GM21423 (cell line): Measurements from ENCODE around the gene NCKIPSD.
A peak's percentile ranks its signal among the peaks of the same experiment; 100 is the strongest.

ENCODE experiments used
- ATAC-seq: cut with Tn5 transposase; IDR thresholded peaks from one replicate; pipeline ENCODE4 v1.9.1; 2021; ENCODE audit warnings: mild to moderate bottlenecking, moderate library complexity; ENCODE audit not compliant: unreplicated experiment

Gene NCKIPSD

GRCh38 chr3:48651771-48652170, 33.9 kb downstream of the NCKIPSD start:
- no peak for ATAC-seq

- ATAC-seq, result no peak
Observed at GRCh38 chr3:48650723-48651122, 35.0 kb downstream of the NCKIPSD start.

GRCh38 chr3:48648188-48648850, 37.4 kb downstream of the NCKIPSD start:
- no peak for ATAC-seq

GRCh38 chr3:48647714-48648113, 38.0 kb downstream of the NCKIPSD start:
- no peak for ATAC-seq

- ATAC-seq, result no peak
Observed at GRCh38 chr3:48644898-48645760, 40.6 kb downstream of the NCKIPSD start.

GRCh38 chr3:48642605-48643004, 43.1 kb downstream of the NCKIPSD start:
- ATAC-seq, result no peak

GRCh38 chr3:48641396-48641795, 44.3 kb downstream of the NCKIPSD start:
- no peak for ATAC-seq

- no peak for ATAC-seq
Observed at GRCh38 chr3:48639944-48640606, 45.6 kb downstream of the NCKIPSD start.

- no peak for ATAC-seq
Observed at GRCh38 chr3:48637305-48637704, 48.4 kb downstream of the NCKIPSD start.

GRCh38 chr3:48636149-48636655, 49.5 kb downstream of the NCKIPSD start:
- no peak for ATAC-seq

- ATAC-seq, result peak; percentile 88
Observed at GRCh38 chr3:48635222-48636021, 50.3 kb downstream of the NCKIPSD start, which contains the start of gene SLC26A6. TSS of gene SLC26A6 (minus strand) at chr3:48635461. CDS start at chr3:48635393, 68 bp downstream.

- ATAC-seq, result peak; percentile 8
Observed at GRCh38 chr3:48634661-48635221, 51.0 kb downstream of the NCKIPSD start.

- no peak for ATAC-seq
Observed at GRCh38 chr3:48633743-48634142, 52.0 kb downstream of the NCKIPSD start.

GRCh38 chr3:48633256-48633655, 52.5 kb downstream of the NCKIPSD start:
- no peak for ATAC-seq

GRCh38 chr3:48631516-48632448, 53.9 kb downstream of the NCKIPSD start:
- ATAC-seq, result no peak

- ATAC-seq, result no peak
Observed at GRCh38 chr3:48630833-48631232, 54.9 kb downstream of the NCKIPSD start.

GRCh38 chr3:48630407-48630806, 55.3 kb downstream of the NCKIPSD start:
- no peak for ATAC-seq

- no peak for ATAC-seq
Observed at GRCh38 chr3:48629894-48630293, 55.8 kb downstream of the NCKIPSD start.
